Gastroesophageal sphincter (tissue), 4 donors: ENCODE data around the gene TRIOBP. TPM values are rescaled to one million over a fixed set of nuclear protein-coding genes. Genes with fewer than 3 reads are reported as not detected.
A peak's percentile ranks its signal among the peaks of the same experiment; 100 is the strongest.

Experiments
- ATAC-seq: fragments of 150-250 bp; one replicate; pipeline ENCODE4 v1.9.1; 2016; ENCODE audit warnings: mild to moderate bottlenecking, moderate library complexity
- H3K27ac ChIP-seq, 4 donors: fragments of 200-600 bp; sonication (generic) in 3 of 4; 1 replicate in 3 of 4; 2 replicates in 1 of 4; pipeline ENCODE4 v1.5.1; 2016 to 2019
- H3K27me3 ChIP-seq: fragments of 200-600 bp; sonication (generic); one replicate; pipeline ENCODE4 v1.5.1; 2019
- H3K36me3 ChIP-seq, 2 donors: fragments of 200-600 bp; sonication (generic); one replicate each; pipeline ENCODE4 v1.5.1; 2019; ENCODE audit warnings: control low read depth in 1 of 2
- H3K4me1 ChIP-seq, 3 donors: fragments of 200-600 bp; sonication (generic); 1 replicate in 2 of 3; 2 replicates in 1 of 3; pipeline ENCODE4 v1.5.1; 2016 to 2019; ENCODE audit warnings: control low read depth in 2 of 3
- H3K4me3 ChIP-seq, 2 donors: fragments of 200-600 bp; sonication (generic); one replicate each; pipeline ENCODE4 v1.5.1; 2019; ENCODE audit warnings: mild to moderate bottlenecking in 1 of 2, moderate library complexity in 1 of 2
- H3K9me3 ChIP-seq, 3 donors: fragments of 200-600 bp; sonication (generic); one replicate each; pipeline ENCODE4 v1.5.1; 2017 to 2019; ENCODE audit warnings: control low read depth in 2 of 3
- EP300 ChIP-seq: sonication (generic); formaldehyde crosslinking; IDR thresholded peaks from one replicate; pipeline ENCODE4 v1.6.1; 2017; ENCODE audit warnings: antibody characterized with exemption, mild to moderate bottlenecking
- POLR2A ChIP-seq, 2 donors: fragments of 450-650 bp; IDR thresholded peaks; one replicate each; pipeline ENCODE4 v1.6.1; 2017; ENCODE audit warnings: antibody characterized with exemption in 2 of 2, mild to moderate bottlenecking in 2 of 2, moderate library complexity in 1 of 2
- POLR2AphosphoS5 ChIP-seq: sonication (generic); formaldehyde crosslinking; IDR thresholded peaks from one replicate; pipeline ENCODE4 v1.6.1; 2017; ENCODE audit warnings: antibody characterized with exemption
- WGBS, 2 donors: methylation state at CpG; one replicate each; pipeline ENCODE4 v1.1.5; 2018; ENCODE audit warnings: low coverage in 1 of 2; 5-methylcytosine and 5-hydroxymethylcytosine counted together
- total RNA-seq, 4 donors: library from RNA; depleted of rRNA; stranded (reverse); fragments of >200 nt; gene quantifications; one replicate each; pipeline ENCODE4 v1.1.0, GENCODE V29; 2016
- TF ChIP-seq, protein P1 (sequence below), 4 experiments: fragments of 200-600 bp in 2 of 4; fragments of 450-650 bp in 2 of 4; sonication (generic) in 1 of 4; IDR thresholded peaks; one replicate each; pipeline ENCODE4 v1.5.1; 2017 to 2019; ENCODE audit warnings: antibody characterized with exemption in 4 of 4, mild to moderate bottlenecking in 2 of 4, moderate library complexity in 2 of 4

Gene TRIOBP
- total RNA-seq, 4 donors from 2014 or later = 128 to 234 (median 137) TPM

DNA sequence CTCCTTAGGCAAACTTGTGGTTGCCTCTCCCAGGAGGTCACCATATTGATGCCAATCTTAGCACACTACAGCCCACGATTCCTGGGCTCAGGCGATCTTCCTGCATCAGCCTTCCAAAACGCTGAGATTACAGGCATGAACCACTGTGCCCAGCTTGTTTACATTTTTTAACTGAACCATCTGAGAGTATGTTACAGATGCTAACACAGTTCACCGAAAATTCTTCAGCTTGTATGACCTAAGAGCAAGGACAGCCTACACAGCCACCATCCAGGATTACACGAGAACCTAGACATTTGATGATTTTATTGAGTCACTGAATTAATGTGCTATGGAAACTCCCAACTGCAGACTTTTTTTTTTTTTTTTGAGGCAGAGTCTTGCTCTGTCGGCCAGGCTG is 27.3 kb upstream of the TRIOBP start:
- ATAC-seq = peak; percentile 17
- Histone ChIP-seq H3K9me3 (no peaks in the 10 kb centered on the region), H3K27ac (peak overlapping the region in 3 of 4 donors; percentile 36 to 51 (median 43)), H3K4me1 (peaks cover 3 to 48% (median 10%) of the 10 kb centered on the region in 3 donors), H3K27me3 (no peaks in the 10 kb centered on the region), H3K36me3 (peaks cover 0 to 22% of the 10 kb centered on the region in 2 donors), H3K4me3 (no peak overlapping the region)
- 38 to 51% methylated on average over 2 to 5 of the region's 6 CpGs for WGBS, 2 donors
- no peak for TF ChIP-seq EP300
- TF ChIP-seq POLR2A (IDR thresholded peaks at IDR 0.05) = no peak
- TF ChIP-seq POLR2AphosphoS5 = peak; percentile 69
- TF ChIP-seq, protein P1, sequence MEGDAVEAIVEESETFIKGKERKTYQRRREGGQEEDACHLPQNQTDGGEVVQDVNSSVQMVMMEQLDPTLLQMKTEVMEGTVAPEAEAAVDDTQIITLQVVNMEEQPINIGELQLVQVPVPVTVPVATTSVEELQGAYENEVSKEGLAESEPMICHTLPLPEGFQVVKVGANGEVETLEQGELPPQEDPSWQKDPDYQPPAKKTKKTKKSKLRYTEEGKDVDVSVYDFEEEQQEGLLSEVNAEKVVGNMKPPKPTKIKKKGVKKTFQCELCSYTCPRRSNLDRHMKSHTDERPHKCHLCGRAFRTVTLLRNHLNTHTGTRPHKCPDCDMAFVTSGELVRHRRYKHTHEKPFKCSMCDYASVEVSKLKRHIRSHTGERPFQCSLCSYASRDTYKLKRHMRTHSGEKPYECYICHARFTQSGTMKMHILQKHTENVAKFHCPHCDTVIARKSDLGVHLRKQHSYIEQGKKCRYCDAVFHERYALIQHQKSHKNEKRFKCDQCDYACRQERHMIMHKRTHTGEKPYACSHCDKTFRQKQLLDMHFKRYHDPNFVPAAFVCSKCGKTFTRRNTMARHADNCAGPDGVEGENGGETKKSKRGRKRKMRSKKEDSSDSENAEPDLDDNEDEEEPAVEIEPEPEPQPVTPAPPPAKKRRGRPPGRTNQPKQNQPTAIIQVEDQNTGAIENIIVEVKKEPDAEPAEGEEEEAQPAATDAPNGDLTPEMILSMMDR (IDR thresholded peaks at IDR 0.05) = no peak

DNA sequence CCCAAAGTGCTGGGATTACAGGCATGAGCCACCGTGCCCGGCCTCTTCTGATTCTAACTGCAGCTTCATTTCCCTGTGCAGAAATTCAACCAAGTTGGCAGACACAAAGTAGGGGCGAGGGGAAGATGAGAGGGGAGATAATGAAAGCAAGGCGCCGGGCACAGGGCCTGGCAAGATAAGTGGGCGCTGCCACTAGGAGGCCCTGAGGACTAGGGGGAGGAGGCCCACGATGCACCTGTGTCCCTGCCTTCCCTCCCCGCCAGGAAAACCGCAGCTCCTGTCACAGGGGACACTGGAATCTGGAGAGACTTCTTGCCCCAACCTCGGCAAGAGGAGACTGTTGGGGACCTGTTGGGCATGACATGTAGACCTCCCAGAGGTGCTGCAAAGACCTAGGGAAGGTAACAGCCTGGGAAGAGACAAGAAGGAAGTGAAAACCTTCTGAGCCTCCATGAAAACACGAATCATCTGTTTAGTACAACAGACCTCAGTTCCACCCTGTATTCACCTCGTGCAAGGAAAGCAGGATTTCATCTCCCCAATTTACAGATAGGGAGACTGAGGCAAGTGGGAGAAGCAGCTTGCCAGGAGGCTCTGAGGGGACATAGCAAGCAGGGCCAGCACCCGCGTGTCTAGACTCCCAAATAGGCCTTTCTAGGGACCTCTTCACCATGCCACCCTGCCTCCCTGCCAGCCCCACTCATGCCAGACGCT is 24.5 kb upstream of the TRIOBP start:
- Histone ChIP-seq H3K27ac (peak overlapping the region in 3 of 4 donors; percentile 71 to 94 (median 93)), H3K4me1 (peaks cover 3 to 76% (median 16%) of the 10 kb centered on the region in 3 donors), H3K36me3 (no peaks in the 10 kb centered on the region), H3K4me3 (no peak overlapping the region), H3K9me3 (no peaks in the 10 kb centered on the region), H3K27me3 (no peaks in the 10 kb centered on the region)
- TF ChIP-seq POLR2A (IDR thresholded peaks at IDR 0.05) = no peak
- TF ChIP-seq POLR2AphosphoS5 = no peak
- TF ChIP-seq EP300 = no peak
- TF ChIP-seq, protein P1 (IDR thresholded peaks at IDR 0.05) = no peak
- ATAC-seq = no peak
- whole genome bisulfite sequencing, 2 donors = 80% methylated on average over 3 of the region's 15 CpGs

- H3K9me3 ChIP-seq = no peaks in the 10 kb centered on the region
- peaks cover 3 to 78% (median 22%) of the 10 kb centered on the region in 3 donors for H3K4me1 ChIP-seq
- no peak overlapping the region for H3K4me3 ChIP-seq
- peaks cover 0 to 3% of the 10 kb centered on the region in 2 donors for H3K36me3 ChIP-seq
- WGBS, 2 donors = 80 to 100% methylated on average over 1 to 2 of the region's 11 CpGs
- no peaks in the 10 kb centered on the region for H3K27me3 ChIP-seq
- no peak for ATAC-seq
- no peak for TF ChIP-seq EP300
- TF ChIP-seq, protein P1 (IDR thresholded peaks at IDR 0.05) = no peak
- H3K27ac ChIP-seq = peak overlapping the region in 3 of 4 donors; percentile 71 to 94 (median 93)
Observed at GRCh38 chr22:37672920-37673455, 23.9 kb upstream of the TRIOBP start.

DNA sequence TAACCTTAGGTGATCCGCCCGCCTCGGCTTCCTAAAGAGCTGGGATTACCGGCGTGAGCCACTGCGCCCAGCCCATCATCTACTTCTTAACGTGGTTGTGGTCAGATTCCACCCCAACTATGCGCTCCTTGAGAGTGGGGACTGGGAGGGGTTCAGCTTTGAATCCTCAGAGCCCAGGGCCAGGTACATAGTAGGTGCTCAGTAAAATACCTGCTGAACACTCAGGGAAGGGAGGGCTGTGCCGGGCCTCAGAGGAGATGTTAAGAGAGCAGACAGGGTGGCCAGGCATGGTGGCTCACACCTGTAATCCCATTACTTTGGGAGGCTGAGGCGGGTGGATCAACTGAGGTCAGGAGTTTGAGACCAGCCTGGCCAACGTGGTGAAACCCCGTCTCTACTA is 22.6 kb upstream of the TRIOBP start:
- H3K4me1 ChIP-seq = peaks cover 3 to 80% (median 26%) of the 10 kb centered on the region in 3 donors
- WGBS, 2 donors = 56 to 79% methylated on average over 3 to 11 of the region's 12 CpGs
- no peaks in the 10 kb centered on the region for H3K9me3 ChIP-seq
- TF ChIP-seq POLR2AphosphoS5 (no peak), EP300 (no peak), POLR2A (IDR thresholded peaks at IDR 0.05) (no peak)
- TF ChIP-seq, protein P1 (IDR thresholded peaks at IDR 0.05) = no peak
- peak overlapping the region in 1 of 2 donors; percentile 57 for H3K4me3 ChIP-seq
- no peaks in the 10 kb centered on the region for H3K27me3 ChIP-seq
- peaks cover 0 to 13% of the 10 kb centered on the region in 2 donors for H3K36me3 ChIP-seq
- ATAC-seq = no peak
- peak overlapping the region; percentile 70 to 98 (median 94) for H3K27ac ChIP-seq
